ENCODE data around the gene PHF21A.

GRCh38 chr11:46065681-46066080 is 55.6 kb downstream of the PHF21A start:
- TF ChIP-seq EZH2 (IDR thresholded peaks at IDR 0.05) (no peak), POLR2AphosphoS5 (IDR thresholded peaks at IDR 0.05; ENCODE audit: borderline replicate concordance, low read depth, low read length) (no peak), FOXP2 (optimal IDR thresholded peaks at IDR 0.05; ENCODE audit: control extremely low read depth, extremely low read length, insufficient read depth) (no peak)
